WI38 (cell line): ENCODE measurements around the gene CEPT1.

Experiments
- H3K4me3 ChIP-seq: 2 replicates; pipeline ENCODE4 v1.5.1; 2011; ENCODE audit warnings: low read depth, mild to moderate bottlenecking, control low read depth, low read length
- TF ChIP-seq, protein P1 (sequence below): IDR thresholded peaks from 2 replicates; pipeline ENCODE4 v1.5.1; 2012; ENCODE audit warnings: low read depth, mild to moderate bottlenecking, control low read depth, low read length

CEPT1 gene

GRCh38 chr1:111204983-111205713, 65.1 kb downstream of the CEPT1 start:
- no peak overlapping the region for H3K4me3 ChIP-seq
- TF ChIP-seq, protein P1, sequence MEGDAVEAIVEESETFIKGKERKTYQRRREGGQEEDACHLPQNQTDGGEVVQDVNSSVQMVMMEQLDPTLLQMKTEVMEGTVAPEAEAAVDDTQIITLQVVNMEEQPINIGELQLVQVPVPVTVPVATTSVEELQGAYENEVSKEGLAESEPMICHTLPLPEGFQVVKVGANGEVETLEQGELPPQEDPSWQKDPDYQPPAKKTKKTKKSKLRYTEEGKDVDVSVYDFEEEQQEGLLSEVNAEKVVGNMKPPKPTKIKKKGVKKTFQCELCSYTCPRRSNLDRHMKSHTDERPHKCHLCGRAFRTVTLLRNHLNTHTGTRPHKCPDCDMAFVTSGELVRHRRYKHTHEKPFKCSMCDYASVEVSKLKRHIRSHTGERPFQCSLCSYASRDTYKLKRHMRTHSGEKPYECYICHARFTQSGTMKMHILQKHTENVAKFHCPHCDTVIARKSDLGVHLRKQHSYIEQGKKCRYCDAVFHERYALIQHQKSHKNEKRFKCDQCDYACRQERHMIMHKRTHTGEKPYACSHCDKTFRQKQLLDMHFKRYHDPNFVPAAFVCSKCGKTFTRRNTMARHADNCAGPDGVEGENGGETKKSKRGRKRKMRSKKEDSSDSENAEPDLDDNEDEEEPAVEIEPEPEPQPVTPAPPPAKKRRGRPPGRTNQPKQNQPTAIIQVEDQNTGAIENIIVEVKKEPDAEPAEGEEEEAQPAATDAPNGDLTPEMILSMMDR = no peak

DNA sequence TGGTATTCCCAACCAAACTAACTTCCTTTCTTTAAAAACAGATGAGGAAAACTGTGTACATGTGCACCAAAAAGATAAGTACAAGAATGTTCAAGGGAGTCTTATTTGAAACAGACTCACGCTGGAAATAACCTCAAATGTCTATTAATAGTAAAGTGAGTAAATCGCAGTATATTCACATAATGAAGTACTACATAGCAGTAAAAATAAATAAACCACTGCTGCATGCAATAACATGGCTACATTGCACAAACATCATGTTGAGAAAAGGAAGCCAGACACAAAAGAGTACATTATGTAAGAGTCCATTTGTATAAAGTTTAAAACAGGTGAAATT, 65.7 kb downstream of the CEPT1 start:
- TF ChIP-seq, protein P1 = no peak
- no peak overlapping the region for H3K4me3 ChIP-seq

- H3K4me3 ChIP-seq = no peak overlapping the region
- TF ChIP-seq, protein P1 = no peak
Observed at GRCh38 chr1:111208921-111209320, 68.9 kb downstream of the CEPT1 start.

- H3K4me3 ChIP-seq = no peak overlapping the region
- TF ChIP-seq, protein P1 = no peak
Observed at GRCh38 chr1:111209622-111210021, 69.6 kb downstream of the CEPT1 start.

GRCh38 chr1:111211921-111212320, 71.9 kb downstream of the CEPT1 start:
- TF ChIP-seq, protein P1 = no peak

GRCh38 chr1:111212634-111213335, 72.8 kb downstream of the CEPT1 start:
- H3K4me3 ChIP-seq = no peak overlapping the region

More at GRCh38 chr1:111211921-111212320, 71.9 kb downstream of the CEPT1 start:
- H3K4me3 ChIP-seq = no peak overlapping the region

More at GRCh38 chr1:111212634-111213335, 72.8 kb downstream of the CEPT1 start:
- TF ChIP-seq, protein P1 = no peak
